CD4-positive, CD25-positive, alpha-beta regulatory T cell (primary cell): Measurements from ENCODE around the gene CDH7. TPM values are rescaled to one million over a fixed set of nuclear protein-coding genes. Genes with fewer than 3 reads are reported as not detected.

ENCODE experiments used
- ATAC-seq, 2 donors: fragments of 150-1000 bp; cut with Tn5 transposase; one replicate each; pipeline ENCODE4 v1.10.0; 2021; ENCODE audit warnings: low read depth in 2 of 2, moderate number of reproducible peaks in 2 of 2, moderate library complexity in 1 of 2
- DNase-seq, 3 donors: peaks; one replicate each; pipeline versions ENCODE4 v3.0.0 to v3.0.0-alpha.2; 2012 to 2022; ENCODE audit warnings: mixed read lengths in 1 of 3
- H3K27ac ChIP-seq: one replicate; pipeline ENCODE4 v1.7.0; 2013; ENCODE audit warnings: mild to moderate bottlenecking, low read length; ENCODE audit not compliant: insufficient read depth, poor library complexity, severe bottlenecking
- H3K27me3 ChIP-seq: one replicate; pipeline ENCODE4 v1.7.0; 2013; ENCODE audit warnings: low read length; ENCODE audit not compliant: control insufficient read depth, insufficient read depth
- H3K36me3 ChIP-seq: one replicate; pipeline ENCODE4 v1.7.0; 2013; ENCODE audit warnings: mild to moderate bottlenecking, low read length, moderate library complexity; ENCODE audit not compliant: control insufficient read depth, insufficient read depth
- H3K4me1 ChIP-seq: 2 replicates; pipeline ENCODE4 v1.7.0; 2013; ENCODE audit warnings: mild to moderate bottlenecking, low read length; ENCODE audit not compliant: insufficient read depth, control insufficient read depth, poor library complexity, severe bottlenecking
- H3K4me3 ChIP-seq: one replicate; pipeline ENCODE4 v1.7.0; 2013; ENCODE audit warnings: low read depth, mild to moderate bottlenecking, low read length, moderate library complexity
- H3K9me3 ChIP-seq, 2 experiments: 1 replicate in 1 of 2; 2 replicates in 1 of 2; pipeline ENCODE4 v1.7.0; 2013; ENCODE audit warnings: low read length in 2 of 2, mild to moderate bottlenecking in 1 of 2, moderate library complexity in 1 of 2; ENCODE audit not compliant: control insufficient read depth in 2 of 2
- H3K27ac Mint-ChIP-seq, 3 donors: one replicate each; pipeline ENCODE4 v1.8.0; 2020 to 2022; ENCODE audit warnings: mild to moderate bottlenecking in 3 of 3, mixed read lengths in 3 of 3, moderate library complexity in 2 of 3
- H3K27me3 Mint-ChIP-seq: one replicate; pipeline ENCODE4 v1.8.0; 2022; ENCODE audit warnings: mild to moderate bottlenecking, mixed read lengths
- H3K36me3 Mint-ChIP-seq: one replicate; pipeline ENCODE4 v1.8.0; 2020; ENCODE audit warnings: mixed read lengths
- H3K4me1 Mint-ChIP-seq, 4 donors: one replicate each; pipeline ENCODE4 v1.8.0; 2020 to 2022; ENCODE audit warnings: mixed read lengths in 4 of 4, mild to moderate bottlenecking in 1 of 4
- H3K4me3 Mint-ChIP-seq, 4 donors: one replicate each; pipeline ENCODE4 v1.8.0; 2020 to 2022; ENCODE audit warnings: mild to moderate bottlenecking in 4 of 4, mixed read lengths in 4 of 4, moderate library complexity in 3 of 4
- H3K9me3 Mint-ChIP-seq, 7 donors: one replicate each; pipeline ENCODE4 v1.8.0; 2020 to 2022; ENCODE audit warnings: mixed read lengths in 7 of 7, mild to moderate bottlenecking in 3 of 7, moderate library complexity in 2 of 7
- polyA plus RNA-seq, 4 donors: library from polyadenylated mRNA; unstranded; fragments of 300-500 nt; fragmentation: Illumina TruSeq; gene quantifications; one replicate each; pipeline ENCODE4 v1.2.3, GENCODE V29; 2021
- total RNA-seq: library from RNA; stranded (reverse); gene quantifications from one replicate; pipeline ENCODE4 v1.2.3, GENCODE V29; 2022

The CDH7 gene
- total and polyA plus RNA-seq, 5 donors from 2014 or later = not detected

DNA sequence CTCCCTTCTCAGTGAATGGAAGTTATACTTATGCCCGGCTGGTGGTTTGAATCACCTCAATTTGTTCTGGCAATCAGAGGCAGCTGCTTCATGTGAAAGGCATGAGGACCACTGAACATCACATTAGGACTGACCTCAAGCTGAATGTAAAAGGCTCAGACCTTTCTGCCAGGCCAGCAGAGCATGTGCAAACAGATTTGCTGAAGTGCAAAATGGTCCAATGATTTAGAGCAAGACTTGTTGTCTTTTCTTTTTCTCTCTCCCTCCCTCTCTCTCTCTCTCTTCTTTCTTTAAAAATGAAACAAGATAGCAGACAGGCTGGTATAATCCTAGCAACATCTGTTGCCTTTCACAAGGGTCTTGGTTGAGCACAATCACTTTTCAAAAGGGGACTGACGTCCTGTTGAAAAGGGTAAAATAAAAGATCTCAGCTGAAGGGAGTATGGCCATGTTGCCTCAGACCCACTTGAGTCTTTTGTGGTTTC is 13.3 kb upstream of the CDH7 start:
- no peaks in the 10 kb centered on the region for H3K36me3 Mint-ChIP-seq
- ATAC-seq = no peak

DNA sequence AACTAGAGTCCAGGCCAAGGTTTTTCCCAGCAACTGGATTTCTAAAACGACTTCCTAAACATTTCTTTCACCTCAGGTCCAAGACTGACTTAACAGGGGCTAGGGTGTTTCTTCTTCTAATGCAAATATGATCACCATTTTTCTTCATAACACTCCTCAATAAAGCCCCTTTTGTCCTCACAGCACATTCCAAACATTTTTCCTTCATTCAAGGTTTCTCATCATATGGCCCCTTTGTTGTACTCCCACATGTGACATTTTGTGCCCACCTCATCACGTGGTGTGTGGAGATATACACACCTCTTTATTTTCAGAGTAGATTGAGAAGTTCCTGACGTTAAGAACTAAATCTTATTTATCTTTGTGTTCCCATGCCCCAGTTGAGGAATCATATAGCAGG is 3.9 kb upstream of the CDH7 start:
- Histone ChIP-seq H3K9me3 (peaks cover 0 to 3% of the 10 kb centered on the region in 2 experiments), H3K4me1 (no peaks in the 10 kb centered on the region), H3K4me3 (no peak overlapping the region), H3K27ac (no peak overlapping the region), H3K36me3 (no peaks in the 10 kb centered on the region), H3K27me3 (no peaks in the 10 kb centered on the region)
- ATAC-seq (no peak), DNase-seq (no peak)
- Mint-ChIP-seq H3K27me3 (no peaks in the 10 kb centered on the region), H3K27ac (no peak overlapping the region), H3K36me3 (no peaks in the 10 kb centered on the region), H3K4me1 (no peaks in the 10 kb centered on the region), H3K4me3 (no peak overlapping the region), H3K9me3 (peaks cover 0 to 27% (median 8%) of the 10 kb centered on the region in 7 donors)

More for the DNA sequence above, 13.3 kb upstream of the CDH7 start:
- Histone ChIP-seq H3K4me3 (no peak overlapping the region), H3K27ac (no peak overlapping the region), H3K36me3 (no peaks in the 10 kb centered on the region), H3K9me3 (peaks cover 0 to 1% of the 10 kb centered on the region in 2 experiments), H3K4me1 (no peaks in the 10 kb centered on the region), H3K27me3 (no peaks in the 10 kb centered on the region)
- no peaks in the 10 kb centered on the region for H3K27me3 Mint-ChIP-seq
- DNase-seq = no peak
- H3K4me3 Mint-ChIP-seq = no peak overlapping the region
- H3K4me1 Mint-ChIP-seq = no peaks in the 10 kb centered on the region
- H3K27ac Mint-ChIP-seq = no peak overlapping the region
- H3K9me3 Mint-ChIP-seq = peaks cover 2 to 14% (median 6%) of the 10 kb centered on the region in 7 donors

DNA sequence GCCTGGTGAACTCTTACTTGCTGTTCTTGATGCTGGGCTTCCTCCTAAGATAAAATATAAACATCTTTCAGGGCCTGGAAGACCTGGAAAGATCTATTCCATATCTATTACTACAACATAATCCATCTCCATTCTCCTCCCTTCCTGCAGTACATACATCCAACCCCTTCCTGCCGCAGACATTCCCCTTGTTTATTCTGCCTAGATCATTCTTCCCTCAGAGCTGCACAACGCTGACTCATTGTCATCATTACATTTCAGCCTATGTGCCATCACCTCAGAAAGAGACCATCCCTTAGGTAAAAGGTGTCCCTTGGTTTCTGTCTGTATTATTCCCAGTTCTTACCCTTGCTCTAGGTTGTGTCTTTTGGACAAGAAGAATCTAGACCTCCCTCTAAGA is 2.5 kb upstream of the CDH7 start:
- no peak overlapping the region for H3K4me3 ChIP-seq
- Mint-ChIP-seq H3K36me3 (no peaks in the 10 kb centered on the region), H3K4me3 (no peak overlapping the region), H3K27me3 (no peaks in the 10 kb centered on the region), H3K4me1 (no peaks in the 10 kb centered on the region), H3K9me3 (peaks cover 0 to 28% (median 9%) of the 10 kb centered on the region in 7 donors), H3K27ac (no peak overlapping the region)
- no peaks in the 10 kb centered on the region for H3K36me3 ChIP-seq
- ATAC-seq (no peak), DNase-seq (no peak)
- H3K27ac ChIP-seq = no peak overlapping the region
- peaks cover 0 to 3% of the 10 kb centered on the region in 2 experiments for H3K9me3 ChIP-seq
- H3K4me1 ChIP-seq = no peaks in the 10 kb centered on the region
- no peaks in the 10 kb centered on the region for H3K27me3 ChIP-seq

DNA sequence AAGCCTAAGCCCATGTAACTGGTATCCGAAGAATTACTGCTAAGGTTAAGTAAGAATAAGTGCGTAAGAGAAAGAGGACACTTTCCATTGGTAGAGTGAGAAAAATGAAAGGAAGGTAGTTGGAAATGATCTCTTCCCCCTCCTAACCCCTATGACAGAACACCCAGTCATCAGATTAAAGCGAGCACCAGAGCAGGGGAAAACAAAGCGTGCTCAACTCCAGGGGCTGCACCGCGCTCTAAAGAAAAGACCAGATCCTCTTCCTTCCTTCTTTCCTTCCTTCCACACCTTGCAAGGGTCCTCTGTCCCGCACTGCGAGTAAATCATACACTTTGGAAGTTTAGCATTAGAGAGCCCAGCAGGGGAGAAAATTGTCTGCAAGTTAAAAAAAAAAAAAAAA is 971 bp upstream of the CDH7 start:
- ATAC-seq = no peak
- H3K4me3 ChIP-seq = no peak overlapping the region
- H3K36me3 ChIP-seq = no peaks in the 10 kb centered on the region
- no peak overlapping the region for H3K27ac ChIP-seq
- Mint-ChIP-seq H3K4me1 (no peaks in the 10 kb centered on the region), H3K27me3 (no peaks in the 10 kb centered on the region), H3K27ac (no peak overlapping the region), H3K36me3 (no peaks in the 10 kb centered on the region), H3K4me3 (no peak overlapping the region), H3K9me3 (peaks cover 0 to 28% (median 10%) of the 10 kb centered on the region in 7 donors)
- H3K9me3 ChIP-seq = peaks cover 0 to 3% of the 10 kb centered on the region in 2 experiments
- no peaks in the 10 kb centered on the region for H3K4me1 ChIP-seq
- H3K27me3 ChIP-seq = no peaks in the 10 kb centered on the region
- DNase-seq = no peak

DNA sequence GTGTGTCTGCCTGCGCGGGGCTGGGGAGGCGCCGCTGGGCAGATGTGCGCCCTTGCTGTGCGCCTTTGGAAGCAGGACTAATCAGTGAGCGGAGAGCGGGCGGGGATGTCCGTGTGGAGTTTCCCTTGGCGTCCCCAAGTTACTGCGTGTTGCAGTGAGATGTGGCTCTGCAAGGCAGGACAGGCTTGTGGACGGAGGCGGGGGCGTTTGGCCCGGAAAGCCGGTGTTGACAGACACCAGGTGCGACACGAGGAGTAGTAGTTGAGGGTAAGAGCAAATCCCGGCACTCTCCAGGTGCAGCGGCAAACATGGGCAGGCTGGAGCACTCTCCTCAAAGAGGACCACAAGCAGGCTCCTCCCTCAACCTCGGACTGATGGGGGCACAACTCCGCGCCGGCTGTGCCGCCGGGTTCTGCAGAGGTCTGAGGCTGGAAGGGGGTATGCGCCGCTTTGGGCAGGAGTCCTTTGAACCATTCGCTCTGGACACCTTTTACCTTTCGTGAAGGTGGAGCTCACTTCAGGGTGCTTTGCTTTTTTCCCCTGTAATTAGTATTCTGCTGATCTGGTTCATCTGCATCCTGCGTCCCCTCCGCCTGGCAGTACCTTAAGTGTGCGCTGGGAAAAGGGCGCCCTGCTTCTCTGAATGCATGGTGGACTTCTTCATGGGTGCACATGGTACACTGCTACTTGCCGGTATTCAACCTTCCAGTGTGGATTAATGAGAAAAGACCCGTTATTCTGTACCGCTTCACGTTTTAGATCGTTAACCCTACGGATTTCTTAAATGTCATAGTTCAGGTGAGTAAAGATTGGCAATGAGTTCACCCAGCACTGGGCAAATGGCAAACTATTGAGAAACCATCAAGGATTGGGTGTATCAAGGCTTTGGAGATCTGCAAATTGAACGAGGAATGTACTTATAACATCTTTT is 608 bp downstream of the CDH7 start:
- Mint-ChIP-seq H3K9me3 (peaks cover 0 to 32% (median 10%) of the 10 kb centered on the region in 7 donors), H3K36me3 (no peaks in the 10 kb centered on the region), H3K27ac (peak overlapping the region in 1 of 3 donors; percentile 12), H3K27me3 (no peaks in the 10 kb centered on the region), H3K4me1 (no peaks in the 10 kb centered on the region), H3K4me3 (no peak overlapping the region)
- peaks cover 0 to 3% of the 10 kb centered on the region in 2 experiments for H3K9me3 ChIP-seq
- no peak for ATAC-seq
- no peak overlapping the region for H3K27ac ChIP-seq
- H3K27me3 ChIP-seq = no peaks in the 10 kb centered on the region
- DNase-seq = no peak
- H3K36me3 ChIP-seq = no peaks in the 10 kb centered on the region
- H3K4me3 ChIP-seq = no peak overlapping the region
- H3K4me1 ChIP-seq = no peaks in the 10 kb centered on the region

DNA sequence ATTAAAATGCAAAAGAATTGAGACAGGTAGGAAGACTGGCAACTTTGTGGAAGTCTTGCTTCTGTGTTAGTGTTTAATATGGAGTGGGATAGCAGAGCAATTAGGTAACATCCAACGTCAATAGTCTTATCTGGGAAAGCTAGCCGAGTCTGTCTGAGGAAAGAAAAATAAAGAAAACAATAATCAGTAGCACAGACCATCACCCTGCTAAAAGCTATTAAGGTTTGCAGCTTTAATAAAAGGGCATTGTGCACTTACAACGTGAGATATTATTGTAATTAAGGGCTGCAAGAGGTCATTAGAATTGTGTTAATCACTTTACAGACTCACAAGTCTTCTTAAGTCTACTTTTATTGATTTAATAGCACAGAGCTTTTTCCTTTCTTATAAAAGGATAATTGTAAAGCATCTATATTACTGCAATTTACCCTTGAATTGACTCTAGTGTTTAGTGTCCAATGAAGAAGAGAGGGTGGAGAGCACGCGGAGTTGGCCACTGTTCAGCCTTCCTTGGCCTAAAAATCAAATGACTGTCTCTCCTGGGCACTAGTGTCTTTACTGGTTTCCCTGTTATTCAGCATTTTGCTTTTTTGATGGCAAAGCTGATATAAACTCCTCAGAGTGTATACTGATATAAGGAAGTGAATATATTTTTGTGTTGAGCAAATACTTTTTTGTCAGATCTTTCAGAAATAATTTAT is 2.0 kb downstream of the CDH7 start:
- H3K27ac ChIP-seq = no peak overlapping the region
- no peaks in the 10 kb centered on the region for H3K27me3 Mint-ChIP-seq
- no peak overlapping the region for H3K27ac Mint-ChIP-seq
- H3K4me1 Mint-ChIP-seq = no peaks in the 10 kb centered on the region
- H3K36me3 ChIP-seq = no peaks in the 10 kb centered on the region
- no peak overlapping the region for H3K4me3 Mint-ChIP-seq
- no peaks in the 10 kb centered on the region for H3K36me3 Mint-ChIP-seq
- H3K4me3 ChIP-seq = no peak overlapping the region
- H3K4me1 ChIP-seq = no peaks in the 10 kb centered on the region
- no peak for ATAC-seq
- H3K9me3 Mint-ChIP-seq = peaks cover 0 to 27% (median 8%) of the 10 kb centered on the region in 7 donors
- H3K9me3 ChIP-seq = peaks cover 0 to 3% of the 10 kb centered on the region in 2 experiments
- no peak for DNase-seq
- H3K27me3 ChIP-seq = no peaks in the 10 kb centered on the region

DNA sequence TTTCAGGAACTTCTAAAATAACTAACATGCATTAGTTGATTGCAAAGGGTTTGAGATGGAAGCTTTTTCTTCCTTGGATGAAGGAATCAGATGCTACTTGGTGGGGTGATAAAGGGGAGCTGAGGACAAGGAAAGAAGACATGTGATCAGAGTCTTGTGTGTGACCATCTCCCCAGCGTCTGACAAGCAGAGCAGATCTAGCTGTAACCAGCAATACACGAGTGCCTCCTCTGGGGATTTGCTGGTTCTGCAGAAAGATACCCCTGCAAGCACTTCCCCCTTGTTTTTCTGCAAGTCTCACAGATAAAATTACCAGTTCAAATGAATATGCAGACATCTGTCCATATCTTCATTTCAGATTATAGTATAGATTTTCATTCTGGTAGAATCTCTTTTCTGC is 2.7 kb downstream of the CDH7 start:
- DNase-seq (no peak), ATAC-seq (no peak)
- no peaks in the 10 kb centered on the region for H3K36me3 ChIP-seq
- no peak overlapping the region for H3K4me3 ChIP-seq
- peaks cover 0 to 2% of the 10 kb centered on the region in 2 experiments for H3K9me3 ChIP-seq
- no peak overlapping the region for H3K27ac ChIP-seq
- Mint-ChIP-seq H3K36me3 (no peaks in the 10 kb centered on the region), H3K4me1 (no peaks in the 10 kb centered on the region), H3K27ac (no peak overlapping the region), H3K27me3 (no peaks in the 10 kb centered on the region), H3K4me3 (no peak overlapping the region), H3K9me3 (peaks cover 0 to 26% (median 8%) of the 10 kb centered on the region in 7 donors)
- no peaks in the 10 kb centered on the region for H3K27me3 ChIP-seq
- no peaks in the 10 kb centered on the region for H3K4me1 ChIP-seq
